K562 (cell line): ENCODE measurements around the gene F8A1. TPM values are rescaled to one million over a fixed set of nuclear protein-coding genes. Genes with fewer than 3 reads are reported as not detected.

Experiments used
- ATAC-seq: fragments of 200-7000 bp; cut with Tn5 transposase; 3 replicates; pipeline ENCODE4 v1.9.1; 2020; ENCODE audit warnings: moderate library complexity
- BruUV-seq: library from RNA; stranded (reverse); fragments of 400-500 nt; replicated peaks from 2 replicates; lab custom pipeline; 2021; lab: Mats Ljungman, UMichigan
- CTCF ChIA-PET: fragments of 300-600 bp; formaldehyde crosslinking; extraction: SDS; loops from one replicate; lab custom pipeline; 2021; ENCODE audit warnings: low intra/inter-chr PET ratio; lab: Yijun Ruan, JAX
- POLR2A ChIA-PET: fragments of 300-600, 350-650 bp; sonication (Branson Sonifier 250); formaldehyde crosslinking; extraction: SDS; loops from one replicate; lab custom pipeline; 2021; ENCODE audit warnings: antibody characterized with exemption, inconsistent platforms; lab: Yijun Ruan, JAX
- DNase-seq, 4 experiments: peaks; one replicate each; pipeline versions ENCODE4 v3.0.0 to v3.0.0-alpha.2; 2011 to 2018; ENCODE audit warnings: low spot score in 3 of 4, mixed read lengths in 3 of 4; ENCODE audit errors: extremely low read depth in 1 of 4
- FAIRE-seq: peaks from 2 replicates; lab custom pipeline; 2011; peaks lifted over from hg19 to GRCh38; lab: Jason Lieb, UNC
- H2AFZ ChIP-seq: 2 replicates; pipeline ENCODE4 v1.6.0; 2011; ENCODE audit warnings: low read depth, low read length, control low read depth, inconsistent platforms
- H3K27ac ChIP-seq: fragments of 200-600 bp; 3 replicates; pipeline ENCODE4 v1.8.0; 2011; ENCODE audit warnings: low read depth, mild to moderate bottlenecking, control low read depth, inconsistent platforms, low read length, moderate library complexity, mixed read lengths; ENCODE audit errors: extremely low read depth
- H3K27me3 ChIP-seq, 2 experiments: fragments of 300-600 bp in 1 of 2; 2 replicates in 1 of 2; 3 replicates in 1 of 2; pipeline versions ENCODE4 v1.6.0 to v1.8.0; 2011; ENCODE audit warnings: inconsistent platforms in 2 of 2, low read length in 2 of 2, mild to moderate bottlenecking in 1 of 2, mixed read lengths in 1 of 2, moderate library complexity in 1 of 2; ENCODE audit not compliant: control insufficient read depth in 2 of 2, insufficient read depth in 2 of 2
- H3K36me3 ChIP-seq: fragments of 300-600 bp; 3 replicates; pipeline ENCODE4 v1.8.0; 2011; ENCODE audit warnings: mild to moderate bottlenecking, low read length, inconsistent platforms; ENCODE audit not compliant: control insufficient read depth, insufficient read depth
- H3K4me1 ChIP-seq, 2 experiments: fragments of 200-600 bp in 1 of 2; replicated peaks in 1 of 2; 2 replicates in 1 of 2; 3 replicates in 1 of 2; pipeline versions ENCODE4 v1.5.1 to v1.8.0; 2011; ENCODE audit warnings: inconsistent platforms in 2 of 2, low read length in 2 of 2, mild to moderate bottlenecking in 1 of 2, mixed read lengths in 1 of 2, moderate library complexity in 1 of 2; ENCODE audit not compliant: control insufficient read depth in 2 of 2, insufficient read depth in 2 of 2
- H3K4me2 ChIP-seq: 2 replicates; pipeline ENCODE4 v1.6.1; 2011; ENCODE audit warnings: low read length, control low read depth, inconsistent platforms, mixed read lengths; ENCODE audit not compliant: insufficient read depth
- H3K4me3 ChIP-seq: fragments of 200-600 bp; sonication (generic), shearing (Covaris generic); 2 replicates; pipeline ENCODE4 v1.5.1; 2016; ENCODE audit warnings: control low read depth, inconsistent platforms
- H3K79me2 ChIP-seq: fragments of 200-600 bp; 3 replicates; pipeline ENCODE4 v1.8.0; 2011; ENCODE audit warnings: low read length, inconsistent platforms; ENCODE audit not compliant: control insufficient read depth, insufficient read depth
- H3K9ac ChIP-seq, 2 experiments: 2 replicates each; pipeline versions ENCODE4 v1.6.0 to v1.6.1; 2011; ENCODE audit warnings: low read depth in 2 of 2, low read length in 2 of 2, control low read depth in 1 of 2, inconsistent platforms in 1 of 2, mild to moderate bottlenecking in 1 of 2, mixed read lengths in 1 of 2; ENCODE audit not compliant: insufficient read depth in 1 of 2
- H3K9me1 ChIP-seq: one replicate; pipeline ENCODE4 v1.6.0; 2011; ENCODE audit warnings: inconsistent platforms, mild to moderate bottlenecking, low read length, moderate library complexity; ENCODE audit not compliant: control insufficient read depth, insufficient read depth
- H3K9me3 ChIP-seq: replicated peaks from 2 replicates; pipeline ENCODE4 v1.5.1; 2011; ENCODE audit warnings: low read depth, low read length, inconsistent platforms; ENCODE audit not compliant: control insufficient read depth, insufficient read depth
- H4K20me1 ChIP-seq: replicated peaks from 2 replicates; pipeline ENCODE4 v1.6.1; 2011; ENCODE audit warnings: low read length, inconsistent platforms, mixed read lengths; ENCODE audit not compliant: control insufficient read depth, insufficient read depth
- EHMT2 ChIP-seq: fragments of 450-650 bp; IDR thresholded peaks from 2 replicates; pipeline ENCODE4 v1.6.1; 2018; ENCODE audit warnings: antibody characterized with exemption
- ELF2 ChIP-seq: fragments of 250-450 bp; sonication (Bioruptor Pico); IDR thresholded peaks from 2 replicates; pipeline ENCODE4 v1.5.0; 2021; ENCODE audit warnings: mild to moderate bottlenecking
- GTF2A2 ChIP-seq: IDR thresholded peaks from 2 replicates; pipeline ENCODE4 v1.6.1; 2016; ENCODE audit warnings: mild to moderate bottlenecking, missing genetic modification characterization, missing compliant biosample characterization
- GTF3C2 ChIP-seq: IDR thresholded peaks from 3 replicates; pipeline ENCODE4 v1.6.1; 2011; ENCODE audit warnings: borderline replicate concordance, mild to moderate bottlenecking, moderate library complexity; ENCODE audit not compliant: insufficient read length; ENCODE audit errors: extremely low read depth
- MBD2 ChIP-seq: sonication (generic); IDR thresholded peaks from 2 replicates; pipeline ENCODE4 v1.6.1; 2016; ENCODE audit warnings: low read depth, borderline replicate concordance
- NFATC3 ChIP-seq: fragments of 450-650 bp; IDR thresholded peaks from 2 replicates; pipeline ENCODE4 v1.6.1; 2017; ENCODE audit warnings: mild to moderate bottlenecking
- ZFP36 ChIP-seq: fragments of 150-350 bp; IDR thresholded peaks from 2 replicates; pipeline ENCODE4 v1.6.1; 2018; ENCODE audit warnings: low read length, low read depth; ENCODE audit not compliant: partially characterized antibody
- ZNF280A ChIP-seq: fragments of 450-650 bp; IDR thresholded peaks from 2 replicates; pipeline ENCODE4 v1.6.1; 2018; ENCODE audit warnings: mild to moderate bottlenecking, low read depth; ENCODE audit not compliant: partially characterized antibody
- ZNF785 ChIP-seq: fragments of 250-450 bp; sonication (Bioruptor Pico); IDR thresholded peaks from 2 replicates; pipeline ENCODE4 v1.4.0; 2020; ENCODE audit warnings: mild to moderate bottlenecking
- whole genome bisulfite sequencing: fragments of 100-300 bp; shearing (Covaris generic); methylation state at CpG from one replicate; pipeline ENCODE4 v1.1.6; 2016; ENCODE audit warnings: low coverage, mixed read lengths; ENCODE audit not compliant: insufficient coverage; ENCODE audit errors: missing lambda C conversion rate; 5-methylcytosine and 5-hydroxymethylcytosine counted together
- in situ Hi-C: fragments of 300-500 bp; cut with MboI; formaldehyde crosslinking; loops from 4 replicates; pipeline ENCODE4 v1.15.0; 2018; ENCODE audit warnings: inconsistent platforms, mixed read lengths
- intact Hi-C: fragments of 100-400 bp; cut with micrococcal nuclease; formaldehyde crosslinking; loops from 2 replicates; pipeline ENCODE4 v1.14.2; 2022
- polyA plus RNA-seq, 8 experiments: library from polyadenylated mRNA; depleted of rRNA in 4 of 8; stranded (reverse) in 5 of 8; unstranded in 3 of 8; fragments of >200 nt; fragmentation: Nextera tagmentation in 2 of 8; fragmentation: Illumina TruSeq in 1 of 8; extraction: Ambion mirVana in 2 of 8; extraction: Trizol in 1 of 8; gene quantifications; 2 replicates each; pipeline versions ENCODE4 v1.2.1 to v1.2.3, GENCODE V29; 2011 to 2014; ENCODE audit warnings: inconsistent platforms in 1 of 8, missing spikeins in 1 of 8
- total RNA-seq, 7 experiments: library from RNA; depleted of rRNA in 6 of 7; stranded (reverse); fragments of >200 nt in 6 of 7; fragmentation: Illumina TruSeq in 2 of 7; extraction: Trizol in 2 of 7; gene quantifications; 2 replicates each; pipeline versions ENCODE4 v1.2.1 to v1.2.3, GENCODE V29; 2011 to 2021; ENCODE audit warnings: low replicate concordance in 1 of 7
- TF ChIP-seq, protein P1 (sequence below): IDR thresholded peaks from 2 replicates; pipeline ENCODE4 v1.6.1; 2016; ENCODE audit warnings: missing genetic modification characterization, missing compliant biosample characterization
- TF ChIP-seq, protein P2 (sequence below): fragments of 450-650 bp; IDR thresholded peaks from 2 replicates; pipeline ENCODE4 v1.6.1; 2016; ENCODE audit warnings: missing biosample characterization, missing genetic modification characterization

The F8A1 gene
- total and polyA plus RNA-seq, 9 of the 15 experiments (the other 6 are each of a cell fraction or from before 2014, with no cell fraction given): 0.11 to 0.27 TPM; not detected in 7

GRCh38 chrX:154914052-154914451, 27.9 kb downstream of the F8A1 start:
- H4K20me1 ChIP-seq: no peaks in the 10 kb centered on the region
- FAIRE-seq: no peak
- CTCF ChIA-PET: no interaction called here
- H3K27ac ChIP-seq: no peak overlapping the region
- H2AFZ ChIP-seq: no peak overlapping the region
- ATAC-seq: no peak
- no peak overlapping the region for H3K4me3 ChIP-seq
- H3K27me3 ChIP-seq: no peaks in the 10 kb centered on the region
- TF ChIP-seq, protein P1, sequence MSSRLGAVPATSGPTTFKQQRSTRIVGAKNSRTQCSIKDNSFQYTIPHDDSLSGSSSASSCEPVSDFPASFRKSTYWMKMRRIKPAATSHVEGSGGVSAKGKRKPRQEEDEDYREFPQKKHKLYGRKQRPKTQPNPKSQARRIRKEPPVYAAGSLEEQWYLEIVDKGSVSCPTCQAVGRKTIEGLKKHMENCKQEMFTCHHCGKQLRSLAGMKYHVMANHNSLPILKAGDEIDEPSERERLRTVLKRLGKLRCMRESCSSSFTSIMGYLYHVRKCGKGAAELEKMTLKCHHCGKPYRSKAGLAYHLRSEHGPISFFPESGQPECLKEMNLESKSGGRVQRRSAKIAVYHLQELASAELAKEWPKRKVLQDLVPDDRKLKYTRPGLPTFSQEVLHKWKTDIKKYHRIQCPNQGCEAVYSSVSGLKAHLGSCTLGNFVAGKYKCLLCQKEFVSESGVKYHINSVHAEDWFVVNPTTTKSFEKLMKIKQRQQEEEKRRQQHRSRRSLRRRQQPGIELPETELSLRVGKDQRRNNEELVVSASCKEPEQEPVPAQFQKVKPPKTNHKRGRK (tag): no peak
- TF ChIP-seq EHMT2 (no peak), GTF2A2 (no peak), ZNF280A (peak; percentile 42), MBD2 (no peak), ZNF785 (CRISPR knock-in tag) (no peak), GTF3C2 (no peak), NFATC3 (no peak), ELF2 (no peak), ZFP36 (peak; percentile 62)
- TF ChIP-seq, protein P2, sequence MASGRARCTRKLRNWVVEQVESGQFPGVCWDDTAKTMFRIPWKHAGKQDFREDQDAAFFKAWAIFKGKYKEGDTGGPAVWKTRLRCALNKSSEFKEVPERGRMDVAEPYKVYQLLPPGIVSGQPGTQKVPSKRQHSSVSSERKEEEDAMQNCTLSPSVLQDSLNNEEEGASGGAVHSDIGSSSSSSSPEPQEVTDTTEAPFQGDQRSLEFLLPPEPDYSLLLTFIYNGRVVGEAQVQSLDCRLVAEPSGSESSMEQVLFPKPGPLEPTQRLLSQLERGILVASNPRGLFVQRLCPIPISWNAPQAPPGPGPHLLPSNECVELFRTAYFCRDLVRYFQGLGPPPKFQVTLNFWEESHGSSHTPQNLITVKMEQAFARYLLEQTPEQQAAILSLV (tag): no peak
- H3K9me3 ChIP-seq: no peaks in the 10 kb centered on the region; the same call in 1 of the 2 replicates
- no peaks in the 10 kb centered on the region for H3K9me1 ChIP-seq
- no peak for DNase-seq
- POLR2A ChIA-PET: no interaction called here
- no peaks in the 10 kb centered on the region for H3K79me2 ChIP-seq
- in situ Hi-C loops (no loop called here), intact Hi-C loops (no loop called here)
- H3K36me3 ChIP-seq: no peaks in the 10 kb centered on the region
- BruUV-seq: no TSS peak
- WGBS: 0% methylated on average over 1 of the region's 2 CpGs
- no peaks in the 10 kb centered on the region; a peak in 1 of 5 replicates for H3K4me1 ChIP-seq
- H3K4me2 ChIP-seq: no peak overlapping the region
- H3K9ac ChIP-seq: no peak overlapping the region
